HuH-7 (cell line): ENCODE measurements around the gene CDX2.

Experiments
- DNase-seq: peaks from one replicate; pipeline ENCODE4 v3.0.0; 2011; ENCODE audit warnings: low spot score

The CDX2 gene

DNA sequence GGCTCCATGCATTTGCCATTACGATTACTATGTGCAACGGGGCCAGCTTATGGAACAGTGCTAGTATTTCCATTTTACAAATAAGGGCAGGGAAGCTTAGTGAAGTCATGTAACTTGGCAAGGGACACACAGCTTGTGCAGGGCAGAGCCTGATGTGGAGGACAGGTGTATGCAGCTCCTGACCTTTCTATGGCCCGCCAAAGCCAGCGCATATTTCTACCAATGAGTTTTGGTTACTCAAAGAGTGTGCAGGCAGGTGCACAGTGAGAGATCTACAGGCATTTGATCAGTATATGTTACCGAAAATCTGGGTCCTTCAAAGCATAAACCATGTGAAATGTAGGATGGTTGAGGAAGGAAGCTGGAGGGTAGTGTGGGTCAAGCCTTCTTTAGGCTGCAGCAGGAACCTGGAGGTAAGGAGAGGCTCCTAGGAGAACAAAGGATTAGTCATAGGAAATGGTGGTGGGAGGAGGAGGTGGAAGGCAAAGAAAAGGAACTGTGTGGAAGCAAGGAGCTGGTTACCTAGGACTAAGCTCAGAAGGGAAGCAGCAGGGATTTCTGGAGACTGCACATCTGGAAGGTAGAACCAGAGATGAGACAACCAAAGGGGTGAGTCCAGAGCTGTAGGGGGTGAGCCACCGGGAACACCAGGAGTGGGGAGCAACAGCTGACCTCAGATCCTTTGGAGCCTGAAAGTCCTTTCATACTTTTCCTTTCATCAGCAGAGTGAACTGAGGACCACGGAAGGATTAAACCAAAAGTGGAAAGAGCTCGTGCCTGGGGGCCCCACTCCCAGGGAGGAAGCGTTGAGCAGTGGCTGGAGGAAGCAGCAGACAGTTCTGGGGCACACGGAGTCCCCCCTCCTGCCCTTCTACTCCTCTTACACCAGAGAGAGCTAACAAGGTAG is 53.6 kb downstream of the CDX2 start:
- no peak for DNase-seq

DNA sequence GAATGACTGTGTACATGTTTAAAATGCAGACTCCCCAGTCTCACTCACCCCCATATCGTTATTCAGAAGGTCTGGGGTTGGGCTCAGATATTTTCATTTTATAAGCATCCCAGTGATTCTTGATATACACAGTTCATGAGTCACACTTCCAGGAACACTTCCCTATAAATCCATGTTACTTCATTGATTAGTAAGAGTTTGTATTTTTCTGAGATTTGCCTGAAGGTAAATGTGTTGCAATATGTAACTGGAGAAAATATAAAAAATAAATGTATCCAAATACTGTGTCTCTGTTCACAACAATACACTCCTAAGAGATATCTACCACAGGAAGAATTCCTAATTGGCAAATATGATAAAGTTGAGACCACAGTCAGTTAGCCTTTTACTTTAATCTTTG is 56.0 kb downstream of the CDX2 start:
- no peak for DNase-seq

DNA sequence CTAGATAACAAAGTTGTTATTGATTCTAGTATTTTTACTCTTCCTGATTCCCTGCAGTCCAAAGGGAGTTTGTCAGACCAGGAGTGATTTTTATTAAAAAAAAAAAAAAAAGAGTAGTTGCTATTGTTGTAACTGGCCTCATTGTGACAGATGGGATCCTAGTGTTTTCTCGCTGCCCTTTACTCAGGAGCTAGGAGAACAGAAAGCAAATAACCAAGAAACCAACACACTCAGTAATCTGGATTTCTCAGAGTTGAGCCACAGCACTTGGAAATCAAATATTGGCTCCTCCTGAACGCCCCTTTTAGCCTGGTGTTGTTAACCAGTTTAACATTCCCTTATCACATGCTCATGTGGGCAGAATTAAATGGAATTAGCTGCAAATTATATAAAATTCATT is 57.6 kb downstream of the CDX2 start:
- DNase-seq = no peak
